ENCODE measurements around the gene CEP112.

- TF ChIP-seq CTCF (IDR thresholded peaks at IDR 0.05; ENCODE audit: poor library complexity, severe bottlenecking) (no peak), RAD21 (conservative IDR thresholded peaks at IDR 0.05) (no peak), EP300 (conservative IDR thresholded peaks at IDR 0.05; ENCODE audit: poor library complexity, severe bottlenecking) (no peak), EZH2 (IDR thresholded peaks at IDR 0.05; ENCODE audit: borderline replicate concordance, insufficient read depth, low read length, poor library complexity, severe bottlenecking) (no peak), POLR2AphosphoS5 (IDR thresholded peaks at IDR 0.05) (no peak), REST (IDR thresholded peaks at IDR 0.05; ENCODE audit: borderline replicate concordance) (no peak)
Observed at GRCh38 chr17:65763786-65764185, 428.1 kb downstream of the CEP112 start.

Data from neural cell (in vitro differentiated cells).